NCI-H2081 (cell line): ENCODE results near the gene NKD1.

ENCODE experiments used
- DNase-seq, 2 experiments: peaks; one replicate each; lab custom pipeline; 2025; lab: John Stamatoyannopoulos, UW

NKD1 gene

GRCh38 chr16:50694206-50694605 lies 146.0 kb downstream of the NKD1 start:
- no peak for DNase-seq

DNA sequence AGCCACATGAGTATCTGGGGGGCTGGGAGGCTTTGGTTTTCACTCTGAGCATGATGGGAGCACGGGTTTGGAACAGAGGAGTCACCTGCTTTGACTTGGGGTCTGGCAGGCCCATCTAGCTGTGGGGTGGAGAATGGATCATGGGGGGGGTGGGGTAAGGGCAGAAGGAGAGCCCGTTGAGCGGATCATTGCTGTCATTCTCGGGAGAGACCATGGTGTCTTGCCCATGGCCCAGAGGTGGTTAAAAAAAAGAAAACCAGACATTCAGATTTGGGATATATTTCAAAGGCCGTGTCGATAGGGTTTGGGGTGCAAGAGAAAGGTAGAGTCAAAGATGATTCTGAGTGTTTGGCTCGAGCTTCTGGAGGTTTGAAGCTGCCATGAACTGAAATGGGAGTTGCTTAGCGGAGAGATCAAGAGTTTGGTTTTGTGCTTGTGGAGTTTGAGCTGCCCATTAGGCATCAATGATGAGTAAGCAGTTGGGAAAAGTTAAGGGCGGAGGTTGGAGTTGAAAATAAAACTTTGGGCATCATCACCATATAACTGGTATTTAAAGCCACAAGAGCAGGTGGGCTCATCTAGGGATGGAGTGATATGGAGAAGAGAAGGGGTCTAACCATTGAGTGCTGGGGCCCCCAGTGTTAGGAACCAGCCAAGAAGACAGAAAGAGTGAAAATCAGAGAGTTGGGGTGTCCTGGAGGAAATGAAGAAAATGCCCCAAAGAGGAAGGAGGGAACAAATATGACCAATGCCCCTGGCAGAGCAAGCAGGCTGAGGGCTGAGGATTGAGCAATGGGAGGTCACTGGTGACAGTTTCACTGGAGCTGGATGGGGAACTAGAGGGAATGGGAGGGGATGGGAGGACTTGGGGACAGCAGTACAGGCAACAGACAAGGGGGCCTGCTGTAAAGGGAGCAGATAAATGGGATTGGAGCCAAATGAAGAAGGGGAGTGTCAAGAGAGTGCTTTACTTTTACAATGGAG lies 147.1 kb downstream of the NKD1 start:
- DNase-seq: no peak

DNA sequence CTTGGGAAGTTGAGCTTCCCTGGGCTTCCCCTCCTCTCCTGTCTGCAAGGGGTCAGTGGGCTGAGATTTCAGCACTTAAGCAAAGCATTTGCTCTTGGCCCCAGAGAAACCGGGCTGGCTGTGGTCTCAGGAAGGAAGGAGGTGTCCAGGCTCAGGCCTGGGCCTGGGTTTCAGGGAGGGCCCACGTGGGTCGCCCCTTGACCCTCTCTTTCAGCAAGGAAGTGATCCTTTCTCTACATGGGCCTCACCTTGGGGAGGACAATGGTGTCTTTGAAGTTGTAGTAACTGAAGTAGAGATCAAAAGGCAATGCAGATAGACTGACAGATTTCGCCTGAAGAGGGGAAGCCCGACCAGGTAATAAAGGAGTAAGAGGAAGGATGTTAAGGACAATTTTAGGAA lies 147.9 kb downstream of the NKD1 start:
- DNase-seq: no peak

- no peak for DNase-seq
Observed at GRCh38 chr16:50696575-50697420, 148.6 kb downstream of the NKD1 start.

- DNase-seq: no peak
Observed at GRCh38 chr16:50697421-50697715, 149.2 kb downstream of the NKD1 start.

- DNase-seq: no peak
Observed at GRCh38 chr16:50697881-50698767, 149.9 kb downstream of the NKD1 start.
